Measurements from ENCODE around the gene PPP1R13L.

- TF ChIP-seq EZH2phosphoT487 (IDR thresholded peaks at IDR 0.05; ENCODE audit: borderline replicate concordance, low read depth, low read length) (no peak), CTCF (conservative IDR thresholded peaks at IDR 0.05; ENCODE audit: low read length) (no peak)
Measured at GRCh38 chr19:45424191-45425058, 19.6 kb upstream of the PPP1R13L start.

All from OCI-LY7 (cell line).